ENCODE measurements around the gene GALNT15.

The GALNT15 gene

DNA sequence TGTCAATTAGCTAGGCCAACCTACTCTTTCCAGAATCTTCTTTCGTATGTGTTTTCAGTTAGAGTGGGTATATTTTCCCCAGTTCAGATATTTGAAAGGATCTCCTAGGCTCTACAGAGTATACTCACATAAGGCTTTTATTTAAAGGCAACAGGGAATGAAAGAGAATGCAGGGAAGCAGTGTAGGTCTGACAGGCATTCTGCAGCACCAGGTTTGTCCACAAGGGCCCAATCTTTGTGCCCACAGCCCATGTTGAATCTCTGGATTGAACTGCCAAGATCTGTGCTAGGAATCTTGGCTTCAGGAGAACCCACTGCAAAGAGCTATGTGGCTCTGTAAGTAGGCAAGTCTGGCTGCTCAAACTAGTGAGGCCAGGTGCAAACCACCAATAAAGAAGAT lies 24.2 kb upstream of the GALNT15 start:
- DNase-seq (ENCODE audit: low read depth) = no peak
- TF ChIP-seq, protein P1, sequence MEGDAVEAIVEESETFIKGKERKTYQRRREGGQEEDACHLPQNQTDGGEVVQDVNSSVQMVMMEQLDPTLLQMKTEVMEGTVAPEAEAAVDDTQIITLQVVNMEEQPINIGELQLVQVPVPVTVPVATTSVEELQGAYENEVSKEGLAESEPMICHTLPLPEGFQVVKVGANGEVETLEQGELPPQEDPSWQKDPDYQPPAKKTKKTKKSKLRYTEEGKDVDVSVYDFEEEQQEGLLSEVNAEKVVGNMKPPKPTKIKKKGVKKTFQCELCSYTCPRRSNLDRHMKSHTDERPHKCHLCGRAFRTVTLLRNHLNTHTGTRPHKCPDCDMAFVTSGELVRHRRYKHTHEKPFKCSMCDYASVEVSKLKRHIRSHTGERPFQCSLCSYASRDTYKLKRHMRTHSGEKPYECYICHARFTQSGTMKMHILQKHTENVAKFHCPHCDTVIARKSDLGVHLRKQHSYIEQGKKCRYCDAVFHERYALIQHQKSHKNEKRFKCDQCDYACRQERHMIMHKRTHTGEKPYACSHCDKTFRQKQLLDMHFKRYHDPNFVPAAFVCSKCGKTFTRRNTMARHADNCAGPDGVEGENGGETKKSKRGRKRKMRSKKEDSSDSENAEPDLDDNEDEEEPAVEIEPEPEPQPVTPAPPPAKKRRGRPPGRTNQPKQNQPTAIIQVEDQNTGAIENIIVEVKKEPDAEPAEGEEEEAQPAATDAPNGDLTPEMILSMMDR (IDR thresholded peaks at IDR 0.05; ENCODE audit: low read depth, low read length, missing control alignments) = peak; percentile 2
- H3K4me3 ChIP-seq (ENCODE audit: low read depth, low read length) = no peak overlapping the region

DNA sequence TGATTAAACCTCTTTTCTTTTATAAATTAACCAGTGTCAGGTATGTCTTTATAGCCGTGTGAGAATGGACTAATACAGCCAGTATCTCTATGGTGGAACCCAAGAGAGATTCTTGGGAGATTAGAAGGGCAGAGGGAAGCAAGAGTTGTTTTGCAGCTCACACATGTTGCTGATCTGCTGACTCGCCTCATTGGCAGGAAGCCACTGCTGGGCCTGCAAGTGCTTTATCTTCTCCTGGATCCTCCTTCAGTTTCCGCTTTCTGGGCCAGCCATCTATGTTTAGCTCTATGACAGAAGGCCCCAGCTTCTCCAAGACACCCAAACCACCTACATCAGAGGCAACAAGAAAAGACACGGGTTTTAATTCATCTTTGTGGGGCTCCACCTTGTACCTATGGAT lies 23.4 kb upstream of the GALNT15 start:
- TF ChIP-seq, protein P1 (IDR thresholded peaks at IDR 0.05; ENCODE audit: low read depth, low read length, missing control alignments) = no peak
- no peak overlapping the region for H3K4me3 ChIP-seq (ENCODE audit: low read depth, low read length)
- no peak for DNase-seq (ENCODE audit: low read depth)

DNA sequence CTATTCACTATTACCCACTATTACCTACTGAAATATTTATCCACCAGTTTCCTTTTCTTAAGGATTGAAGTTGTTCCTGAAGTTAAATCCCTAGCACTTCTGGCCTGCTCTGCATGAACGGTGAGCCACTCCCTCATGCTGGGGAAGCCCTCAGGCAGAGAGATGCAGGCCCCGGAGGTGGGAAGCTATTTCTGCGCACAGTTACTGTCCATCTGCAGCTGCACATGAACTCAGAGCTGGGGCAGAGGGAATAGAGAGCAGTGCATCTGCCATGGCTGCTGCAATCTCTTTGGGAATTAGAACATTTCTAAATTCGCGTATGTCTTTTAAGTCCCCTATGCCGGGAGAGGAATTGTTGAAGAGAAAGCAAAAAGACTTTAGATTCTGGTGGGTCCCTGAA lies 6.3 kb upstream of the GALNT15 start:
- H3K4me3 ChIP-seq (ENCODE audit: low read depth, low read length) = no peak overlapping the region
- TF ChIP-seq, protein P1 (IDR thresholded peaks at IDR 0.05; ENCODE audit: low read depth, low read length, missing control alignments) = no peak
- no peak for DNase-seq (ENCODE audit: low read depth)

DNA sequence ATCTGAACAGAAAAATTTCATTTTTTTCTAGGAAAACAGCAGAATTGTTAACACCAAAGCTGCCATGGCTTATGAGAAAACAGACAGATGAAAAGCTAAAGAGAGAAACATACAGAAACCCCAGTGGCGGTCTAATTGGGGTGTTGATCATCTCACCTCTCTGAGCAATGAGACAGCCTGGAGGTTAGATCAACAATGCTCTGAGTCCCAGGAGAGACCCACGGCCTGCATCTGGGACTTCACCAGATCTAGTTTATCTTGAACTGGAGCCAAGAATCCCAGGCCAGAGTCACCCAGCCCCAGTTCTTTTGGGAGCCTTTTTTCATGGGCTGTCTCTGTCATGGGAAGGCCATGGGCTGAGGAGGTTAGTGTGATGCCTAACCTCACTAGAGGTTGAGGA lies 3.5 kb upstream of the GALNT15 start:
- no peak overlapping the region for H3K4me3 ChIP-seq (ENCODE audit: low read depth, low read length)
- DNase-seq (ENCODE audit: low read depth) = no peak
- TF ChIP-seq, protein P1 (IDR thresholded peaks at IDR 0.05; ENCODE audit: low read depth, low read length, missing control alignments) = no peak

DNA sequence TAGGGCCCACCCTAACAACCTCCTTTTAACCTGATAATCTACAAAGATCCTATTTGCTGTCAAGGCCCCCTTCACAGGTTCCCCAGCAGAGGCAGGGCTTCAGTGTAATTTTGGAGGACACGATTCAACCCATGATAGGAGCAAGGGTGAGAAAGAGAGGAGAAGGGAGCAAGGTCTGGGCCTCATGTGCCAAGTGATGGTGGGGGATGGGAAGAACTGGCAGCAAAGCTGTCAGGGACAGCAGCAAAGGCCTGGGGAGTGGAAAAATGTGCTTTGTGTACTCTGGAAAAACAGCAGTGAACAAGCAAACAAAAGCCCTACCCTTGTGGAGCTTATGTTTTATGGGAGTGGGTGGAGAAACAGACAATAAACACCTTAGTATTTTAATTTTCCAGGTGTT lies 2.7 kb upstream of the GALNT15 start:
- TF ChIP-seq, protein P1 (IDR thresholded peaks at IDR 0.05; ENCODE audit: low read depth, low read length, missing control alignments) = no peak
- no peak for DNase-seq (ENCODE audit: low read depth)
- no peak overlapping the region for H3K4me3 ChIP-seq (ENCODE audit: low read depth, low read length)

DNA sequence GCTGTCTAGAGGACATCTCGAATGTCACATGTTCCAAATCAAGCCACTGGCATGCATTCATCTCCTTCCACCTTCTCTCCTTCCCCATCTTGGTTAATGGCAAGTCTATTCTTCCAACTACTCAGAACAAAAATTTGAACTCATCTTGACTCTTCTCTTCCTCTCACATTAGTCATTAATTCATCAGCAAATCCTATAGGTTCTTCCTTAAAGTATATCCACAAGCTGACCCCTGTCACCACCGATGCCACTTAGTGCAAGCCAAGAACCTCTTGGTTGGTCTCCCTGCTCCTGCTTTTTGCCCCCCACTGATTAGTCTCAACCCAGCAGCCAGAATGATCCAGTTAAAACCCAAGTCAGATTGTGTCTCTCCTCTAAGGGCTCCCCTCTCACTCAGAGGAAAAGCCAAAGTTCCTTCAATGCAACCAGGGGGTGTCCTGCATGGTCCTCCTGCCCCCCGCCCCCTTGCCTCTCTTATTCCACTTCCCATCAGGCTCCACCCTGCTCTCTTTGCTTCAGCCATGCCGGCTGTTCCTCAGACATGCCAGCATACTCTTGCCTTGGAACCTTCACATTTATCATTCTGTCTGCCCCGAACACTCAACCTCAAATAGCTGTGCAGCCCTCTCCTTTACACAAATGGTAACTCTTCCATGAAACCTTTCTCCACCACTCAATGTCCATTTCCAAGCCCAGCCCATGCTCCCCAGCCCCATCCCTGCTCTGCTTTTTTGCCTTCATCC lies 1.0 kb upstream of the GALNT15 start:
- H3K4me3 ChIP-seq (ENCODE audit: low read depth, low read length) = no peak overlapping the region
- TF ChIP-seq, protein P1 (IDR thresholded peaks at IDR 0.05; ENCODE audit: low read depth, low read length, missing control alignments) = no peak
- no peak for DNase-seq (ENCODE audit: low read depth)

DNA sequence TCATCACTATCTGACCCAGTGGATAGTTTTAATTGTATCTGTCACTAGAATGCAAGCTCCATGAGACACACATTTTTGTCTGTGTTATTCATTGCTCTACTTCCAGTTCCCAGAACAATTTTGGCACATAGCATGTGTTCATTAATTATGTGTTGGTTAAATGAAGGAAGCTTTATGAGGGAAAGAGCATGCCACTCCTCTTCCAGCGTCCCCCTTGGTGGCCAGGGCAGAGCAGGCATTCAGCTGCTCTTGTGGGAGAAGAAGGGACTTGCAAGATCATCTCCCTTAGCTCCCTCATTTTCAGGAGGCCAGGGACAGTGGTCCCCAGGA lies 489 bp upstream of the GALNT15 start:
- DNase-seq (ENCODE audit: low read depth) = no peak
- TF ChIP-seq, protein P1 (IDR thresholded peaks at IDR 0.05; ENCODE audit: low read depth, low read length, missing control alignments) = no peak

More for the DNA sequence above, 489 bp upstream of the GALNT15 start:
- H3K4me3 ChIP-seq (ENCODE audit: low read depth, low read length) = no peak overlapping the region

All from GM12864 (cell line).